ENCODE data around the gene SLC9A1.
"Not testable (repeated sequence)": the region's sequence is repeated elsewhere in the genome, so short reads cannot be mapped to it uniquely, and the experiment has no call there.

SLC9A1 gene

DNA sequence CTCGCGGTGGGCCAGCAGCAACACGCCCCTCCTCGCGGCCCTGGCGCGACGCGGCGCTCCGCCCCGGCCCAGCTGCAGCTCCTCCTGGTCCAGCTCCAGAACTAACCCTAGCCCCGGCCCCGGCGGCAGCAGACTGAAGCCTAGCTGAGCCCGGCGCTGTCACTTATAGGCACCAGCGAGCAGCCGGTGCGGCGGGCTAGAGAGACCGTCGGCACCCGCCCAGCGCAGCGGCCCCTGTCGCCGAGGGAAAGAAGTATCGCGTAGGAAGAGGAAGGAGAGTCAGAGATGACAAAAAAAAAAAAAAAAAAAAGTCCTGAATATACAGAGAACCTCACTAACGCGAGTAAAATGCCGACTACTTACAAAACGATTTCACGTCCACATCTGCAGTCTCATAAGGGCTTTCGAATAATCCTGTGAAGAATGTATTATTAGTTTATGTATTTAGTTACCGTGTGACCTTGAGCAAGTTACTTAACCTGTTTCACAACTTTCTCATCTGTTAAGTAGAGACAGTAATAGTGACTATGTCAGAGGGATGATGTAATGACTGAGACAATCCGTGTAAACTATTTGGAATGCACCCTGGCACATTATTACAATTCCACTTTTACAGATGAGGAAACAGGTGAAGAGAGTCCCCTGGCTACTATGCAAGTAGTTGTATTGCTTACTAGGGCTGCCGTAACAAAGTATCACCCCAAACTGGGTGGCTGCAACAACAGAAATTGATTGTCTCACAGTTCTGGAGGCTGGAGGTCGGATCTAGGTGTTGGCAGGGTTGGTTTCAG, at the start of gene SLC9A1:
Gene SLC9A1, minus strand, starts transcription at position 135 of the 791 bp plus-strand sequence. CDS start 791 bp downstream, outside the sequence.
- peak; percentile 93 to 95 for DNase-seq

GRCh38 chr1:27203946-27204345, 49.0 kb upstream of the SLC9A1 start:
- DNase-seq: no peak

DNA sequence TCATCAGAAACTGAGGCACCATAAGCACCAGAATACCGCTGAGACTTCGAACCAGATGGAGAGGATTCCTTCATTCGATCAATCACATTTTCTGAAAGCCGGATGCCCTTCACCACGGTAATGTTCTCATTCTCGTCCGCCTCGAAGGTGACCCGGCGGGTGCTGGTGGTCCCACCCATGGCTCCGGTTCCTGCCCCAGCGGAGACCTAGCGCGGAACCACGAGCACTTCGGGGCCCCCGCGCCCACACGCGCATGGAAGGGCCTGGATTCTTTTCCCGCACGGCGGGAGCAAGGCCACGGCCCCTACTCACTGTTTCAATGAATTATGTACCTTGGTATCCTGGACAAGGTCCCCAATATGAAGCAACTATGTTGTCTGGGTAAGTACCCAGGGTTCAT, 46.4 kb upstream of the SLC9A1 start:
- DNase-seq: no peak

DNA sequence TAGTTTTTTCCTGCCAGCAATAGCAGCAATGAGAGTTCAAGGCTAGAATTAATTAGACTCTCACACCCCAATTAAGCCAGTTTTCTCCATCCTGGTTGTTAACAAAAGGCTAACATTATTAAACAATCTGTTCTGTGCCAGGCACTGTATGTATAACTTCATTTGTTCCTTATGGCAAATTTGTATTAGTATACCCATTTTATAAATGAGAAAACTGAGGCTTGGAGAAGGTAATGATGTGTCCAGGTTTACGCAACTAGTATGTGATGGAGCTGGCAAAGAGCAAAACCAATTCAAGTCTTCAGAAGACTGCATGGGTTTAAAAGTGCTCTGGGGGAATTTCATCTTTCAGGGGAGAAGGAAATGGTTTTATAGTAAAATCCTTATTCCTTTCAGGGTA, 38.3 kb upstream of the SLC9A1 start:
- no peak for DNase-seq

GRCh38 chr1:27192039-27192529, 37.2 kb upstream of the SLC9A1 start:
- no peak for DNase-seq

DNA sequence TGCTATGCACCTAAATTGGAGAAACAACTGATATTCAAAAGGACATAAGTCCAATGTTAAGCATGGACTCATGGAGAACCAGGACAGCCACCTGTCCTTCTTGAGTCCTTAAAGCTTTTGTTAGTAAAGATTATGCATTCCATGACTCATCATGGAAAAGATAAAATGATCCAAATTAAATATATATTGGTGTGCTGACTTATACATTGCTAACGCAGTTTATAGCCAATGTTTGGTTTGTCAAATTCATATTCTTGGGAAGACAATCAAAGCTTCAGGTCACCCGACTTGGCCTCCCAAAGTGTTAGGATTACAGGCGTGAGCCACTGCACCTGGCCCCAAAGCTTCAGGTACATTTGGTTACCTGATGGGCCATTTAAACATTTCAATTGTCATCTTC, 29.7 kb upstream of the SLC9A1 start:
- DNase-seq: not testable (repeated sequence)

- no peak for DNase-seq
Measured at GRCh38 chr1:27179979-27180378, 25.1 kb upstream of the SLC9A1 start.

GRCh38 chr1:27179379-27179778, 24.5 kb upstream of the SLC9A1 start:
- no peak for DNase-seq

GRCh38 chr1:27176954-27177353, 22.0 kb upstream of the SLC9A1 start:
- DNase-seq: no peak

DNA sequence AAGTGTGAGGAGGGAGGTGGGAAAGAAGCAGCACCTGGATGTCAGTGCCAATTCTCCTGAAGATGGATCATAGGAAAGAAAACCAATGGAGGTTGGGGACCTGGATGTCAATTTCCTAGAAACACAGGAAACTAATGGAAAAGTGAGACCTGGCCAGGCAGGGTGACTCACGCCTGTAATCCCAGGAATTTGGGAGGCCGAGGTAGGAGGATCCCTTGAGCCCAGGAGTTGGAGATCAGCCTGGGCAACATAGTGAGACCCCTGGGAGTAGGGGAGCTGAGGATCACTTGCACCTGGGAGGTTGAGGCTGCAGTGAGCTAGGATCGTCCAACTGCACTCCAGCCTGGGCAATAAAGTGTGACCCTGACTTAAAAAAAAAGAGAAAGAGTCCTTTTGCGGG, 21.4 kb upstream of the SLC9A1 start:
- DNase-seq: no peak

- not testable (repeated sequence) for DNase-seq
Measured at GRCh38 chr1:27172992-27173391, 18.1 kb upstream of the SLC9A1 start.

GRCh38 chr1:27166929-27167328, 12.0 kb upstream of the SLC9A1 start:
- DNase-seq: no peak

DNA sequence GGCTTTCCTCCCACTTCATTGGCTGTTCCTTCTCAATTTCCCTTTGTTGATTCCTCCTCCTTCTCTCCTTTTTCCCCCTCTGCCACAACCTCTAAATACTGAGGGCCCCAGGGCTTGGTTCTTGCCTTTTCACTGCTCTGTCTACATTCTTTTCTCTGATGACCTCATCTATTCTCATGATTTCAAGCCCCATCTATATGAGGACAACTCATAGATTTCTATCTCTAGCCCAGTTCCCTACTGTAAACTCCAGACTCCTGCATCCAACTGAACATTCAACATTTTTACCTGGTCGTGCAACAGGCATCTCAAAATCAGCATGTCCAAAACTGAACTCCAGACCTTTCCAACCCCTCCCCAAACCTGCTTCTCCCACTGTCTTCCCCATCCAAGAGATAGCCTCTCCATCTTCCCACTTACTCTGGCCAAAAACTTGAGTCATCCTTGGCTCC, 11.5 kb upstream of the SLC9A1 start:
- no peak for DNase-seq

DNA sequence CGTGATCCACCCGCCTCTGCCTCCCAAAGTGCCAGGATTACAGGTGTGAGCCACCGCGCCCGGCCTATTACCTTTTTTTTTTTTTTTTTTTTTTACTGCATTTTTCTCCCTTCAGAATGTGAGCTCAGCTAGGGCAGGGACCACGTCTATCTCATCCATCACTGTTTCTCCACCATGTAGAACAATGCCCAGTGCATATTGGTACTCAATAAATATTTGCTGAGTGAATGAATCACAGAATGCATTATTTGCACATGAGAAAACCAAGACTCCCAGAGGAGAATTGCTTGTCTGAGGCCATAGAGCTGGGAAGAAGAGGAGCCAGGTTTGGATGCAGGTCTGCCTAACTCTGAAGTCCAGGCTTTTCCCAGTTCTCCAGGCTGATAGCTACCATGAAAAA, 8.2 kb upstream of the SLC9A1 start:
- DNase-seq: no peak

DNA sequence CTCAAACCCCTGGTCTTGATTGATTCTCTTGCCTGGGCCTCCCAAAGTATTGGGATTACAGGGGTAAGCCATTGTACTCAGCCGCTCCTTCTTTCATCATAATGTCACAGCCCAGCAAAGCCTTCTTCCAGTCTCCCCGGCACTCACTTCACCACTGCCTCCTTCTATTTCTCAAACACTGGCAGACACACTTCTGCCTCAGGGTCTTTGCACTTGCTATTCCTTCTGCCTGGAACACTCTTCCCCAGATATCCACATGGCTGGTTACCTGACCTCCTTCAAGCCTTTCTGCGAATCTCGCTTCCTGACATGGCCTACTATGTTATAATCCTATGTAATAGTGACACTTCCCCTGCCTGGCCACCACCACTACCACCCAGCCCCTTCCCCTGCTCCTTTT, 7.2 kb upstream of the SLC9A1 start:
- DNase-seq: no peak

- peak; percentile 32 to 36 for DNase-seq
Measured at GRCh38 chr1:27161594-27161993, 6.7 kb upstream of the SLC9A1 start.

DNA sequence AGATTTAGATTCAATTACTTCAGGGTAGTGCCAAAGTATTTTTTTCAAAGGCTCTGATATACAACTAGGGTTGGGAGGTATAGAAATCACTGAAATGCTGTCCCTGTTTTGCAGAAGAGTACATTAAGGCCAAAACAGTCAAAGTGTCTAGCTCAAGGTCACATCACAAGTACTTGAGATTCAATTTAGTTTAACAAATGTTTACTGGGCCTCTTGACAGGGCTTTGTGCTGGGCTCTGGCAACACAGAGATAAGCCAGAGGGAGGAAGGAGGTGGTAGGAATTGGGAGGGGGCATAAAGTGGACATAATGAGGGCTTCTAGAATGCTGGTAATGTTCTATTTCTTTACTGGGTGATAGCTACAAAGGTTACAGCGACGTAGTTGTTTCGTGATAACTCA, 2.3 kb upstream of the SLC9A1 start:
- DNase-seq: no peak

- no peak for DNase-seq
Measured at GRCh38 chr1:27154469-27154990, 395 bp downstream of the SLC9A1 start.

GRCh38 chr1:27153927-27154358, 982 bp downstream of the SLC9A1 start:
- no peak for DNase-seq

- DNase-seq: no peak
Measured at GRCh38 chr1:27153549-27153886, 1.4 kb downstream of the SLC9A1 start.

GRCh38 chr1:27152829-27153548, 1.9 kb downstream of the SLC9A1 start:
- DNase-seq: no peak

GRCh38 chr1:27152004-27152828, 2.7 kb downstream of the SLC9A1 start:
- no peak for DNase-seq

- DNase-seq: no peak
Measured at GRCh38 chr1:27150641-27151040, 4.3 kb downstream of the SLC9A1 start.

Data from CD4-positive, alpha-beta T cell treated with Interferon alpha-2 for 1 hour (primary cell).